Measurements from ENCODE around the gene PTPN3. TPM values are rescaled to one million over a fixed set of nuclear protein-coding genes. Genes with fewer than 3 reads are reported as not detected.
"Not testable (repeated sequence)": the region's sequence is repeated elsewhere in the genome, so short reads cannot be mapped to it uniquely, and the experiment has no call there.

The PTPN3 gene
- polyA plus RNA-seq, 1 donor = 37.5 TPM

GRCh38 chr9:109351032-109351431 lies 147.1 kb downstream of the PTPN3 start:
- WGBS (ENCODE audit: insufficient coverage, low lambda C conversion rate) = 87% methylated on average over 2 of the region's 5 CpGs
- Histone ChIP-seq H3K27ac (ENCODE audit: low read length) (no peak overlapping the region), H3K4me1 (ENCODE audit: control insufficient read depth, insufficient read depth, low read length) (peaks cover 20% of the 10 kb centered on the region), H3K4me3 (ENCODE audit: low read length) (no peak overlapping the region), H3K36me3 (ENCODE audit: control insufficient read depth, insufficient read depth, low read length) (no peaks in the 10 kb centered on the region), H3K9me3 (ENCODE audit: control insufficient read depth, low read depth, low read length) (no peaks in the 10 kb centered on the region), H3K27me3 (ENCODE audit: control insufficient read depth, insufficient read depth, low read length) (no peaks in the 10 kb centered on the region)
- no peak for DNase-seq

GRCh38 chr9:109349421-109349846 lies 148.7 kb downstream of the PTPN3 start:
- peak in 1 of 2 donors; percentile 40 for DNase-seq

GRCh38 chr9:109346904-109347303 lies 151.2 kb downstream of the PTPN3 start:
- DNase-seq = peak; percentile 75 to 86
- Histone ChIP-seq H3K27ac (ENCODE audit: low read length) (peak overlapping the region; percentile 96), H3K36me3 (ENCODE audit: control insufficient read depth, insufficient read depth, low read length) (no peaks in the 10 kb centered on the region), H3K27me3 (ENCODE audit: control insufficient read depth, insufficient read depth, low read length) (no peaks in the 10 kb centered on the region), H3K4me3 (ENCODE audit: low read length) (no peak overlapping the region), H3K4me1 (ENCODE audit: control insufficient read depth, insufficient read depth, low read length) (peaks cover 58% of the 10 kb centered on the region), H3K9me3 (ENCODE audit: control insufficient read depth, low read depth, low read length) (no peaks in the 10 kb centered on the region)
- WGBS (ENCODE audit: insufficient coverage, low lambda C conversion rate) = no CpG with 5 or more reads among the region's 3 CpGs

More at GRCh38 chr9:109349421-109349846, 148.7 kb downstream of the PTPN3 start:
- no peak overlapping the region for H3K4me3 ChIP-seq (ENCODE audit: low read length)
- H3K27ac ChIP-seq (ENCODE audit: low read length) = peak overlapping the region; percentile 41
- H3K36me3 ChIP-seq (ENCODE audit: control insufficient read depth, insufficient read depth, low read length) = no peaks in the 10 kb centered on the region
- no peaks in the 10 kb centered on the region for H3K27me3 ChIP-seq (ENCODE audit: control insufficient read depth, insufficient read depth, low read length)
- peaks cover 35% of the 10 kb centered on the region for H3K4me1 ChIP-seq (ENCODE audit: control insufficient read depth, insufficient read depth, low read length)
- H3K9me3 ChIP-seq (ENCODE audit: control insufficient read depth, low read depth, low read length) = no peaks in the 10 kb centered on the region

- Histone ChIP-seq H3K9me3 (ENCODE audit: control insufficient read depth, low read depth, low read length) (no peaks in the 10 kb centered on the region), H3K36me3 (ENCODE audit: control insufficient read depth, insufficient read depth, low read length) (no peaks in the 10 kb centered on the region), H3K27me3 (ENCODE audit: control insufficient read depth, insufficient read depth, low read length) (no peaks in the 10 kb centered on the region), H3K4me3 (ENCODE audit: low read length) (no peak overlapping the region), H3K4me1 (ENCODE audit: control insufficient read depth, insufficient read depth, low read length) (peaks cover 62% of the 10 kb centered on the region), H3K27ac (ENCODE audit: low read length) (peak overlapping the region; percentile 96)
- WGBS (ENCODE audit: insufficient coverage, low lambda C conversion rate) = no CpG with 5 or more reads among the region's 3 CpGs
- peak; percentile 67 to 79 for DNase-seq
Observed at GRCh38 chr9:109344866-109345265, 153.2 kb downstream of the PTPN3 start.

GRCh38 chr9:109342878-109343277 lies 155.2 kb downstream of the PTPN3 start:
- H3K27ac ChIP-seq (ENCODE audit: low read length) = peak overlapping the region; percentile 96
- DNase-seq = peak; percentile 76 to 91
- no CpG with 5 or more reads among the region's 4 CpGs for WGBS (ENCODE audit: insufficient coverage, low lambda C conversion rate)
- H3K4me3 ChIP-seq (ENCODE audit: low read length) = no peak overlapping the region
- no peaks in the 10 kb centered on the region for H3K36me3 ChIP-seq (ENCODE audit: control insufficient read depth, insufficient read depth, low read length)
- no peaks in the 10 kb centered on the region for H3K9me3 ChIP-seq (ENCODE audit: control insufficient read depth, low read depth, low read length)
- no peaks in the 10 kb centered on the region for H3K27me3 ChIP-seq (ENCODE audit: control insufficient read depth, insufficient read depth, low read length)
- peaks cover 58% of the 10 kb centered on the region for H3K4me1 ChIP-seq (ENCODE audit: control insufficient read depth, insufficient read depth, low read length)

- Histone ChIP-seq H3K4me1 (ENCODE audit: control insufficient read depth, insufficient read depth, low read length) (peaks cover 46% of the 10 kb centered on the region), H3K27me3 (ENCODE audit: control insufficient read depth, insufficient read depth, low read length) (no peaks in the 10 kb centered on the region), H3K36me3 (ENCODE audit: control insufficient read depth, insufficient read depth, low read length) (no peaks in the 10 kb centered on the region), H3K9me3 (ENCODE audit: control insufficient read depth, low read depth, low read length) (no peaks in the 10 kb centered on the region), H3K27ac (ENCODE audit: low read length) (no peak overlapping the region), H3K4me3 (ENCODE audit: low read length) (no peak overlapping the region)
- no peak for DNase-seq
- 60% methylated on average over 1 of the region's 6 CpGs for WGBS (ENCODE audit: insufficient coverage, low lambda C conversion rate)
Observed at GRCh38 chr9:109341561-109341960, 156.5 kb downstream of the PTPN3 start.

- WGBS (ENCODE audit: insufficient coverage, low lambda C conversion rate) = no CpG with 5 or more reads among the region's 7 CpGs
- not testable (repeated sequence) for H3K27me3 ChIP-seq (ENCODE audit: control insufficient read depth, insufficient read depth, low read length); H3K27ac ChIP-seq (ENCODE audit: low read length); H3K9me3 ChIP-seq (ENCODE audit: control insufficient read depth, low read depth, low read length); H3K4me3 ChIP-seq (ENCODE audit: low read length); DNase-seq; H3K36me3 ChIP-seq (ENCODE audit: control insufficient read depth, insufficient read depth, low read length)
- peaks cover 42% of the 10 kb centered on the region for H3K4me1 ChIP-seq (ENCODE audit: control insufficient read depth, insufficient read depth, low read length)
Observed at GRCh38 chr9:109340979-109341378, 157.1 kb downstream of the PTPN3 start.

GRCh38 chr9:109336409-109336808 lies 161.7 kb downstream of the PTPN3 start:
- Histone ChIP-seq H3K36me3 (ENCODE audit: control insufficient read depth, insufficient read depth, low read length) (no peaks in the 10 kb centered on the region), H3K27me3 (ENCODE audit: control insufficient read depth, insufficient read depth, low read length) (no peaks in the 10 kb centered on the region), H3K4me1 (ENCODE audit: control insufficient read depth, insufficient read depth, low read length) (peaks cover 2% of the 10 kb centered on the region), H3K9me3 (ENCODE audit: control insufficient read depth, low read depth, low read length) (no peaks in the 10 kb centered on the region), H3K4me3 (ENCODE audit: low read length) (no peak overlapping the region), H3K27ac (ENCODE audit: low read length) (peak overlapping the region; percentile 27)
- WGBS (ENCODE audit: insufficient coverage, low lambda C conversion rate) = no CpG with 5 or more reads among the region's 3 CpGs
- DNase-seq = no peak

GRCh38 chr9:109335929-109336328 lies 162.2 kb downstream of the PTPN3 start:
- no peaks in the 10 kb centered on the region for H3K36me3 ChIP-seq (ENCODE audit: control insufficient read depth, insufficient read depth, low read length)
- peaks cover 3% of the 10 kb centered on the region for H3K4me1 ChIP-seq (ENCODE audit: control insufficient read depth, insufficient read depth, low read length)
- no peak for DNase-seq
- H3K4me3 ChIP-seq (ENCODE audit: low read length) = no peak overlapping the region
- no peaks in the 10 kb centered on the region for H3K27me3 ChIP-seq (ENCODE audit: control insufficient read depth, insufficient read depth, low read length)
- no CpG with 5 or more reads among the region's 2 CpGs for WGBS (ENCODE audit: insufficient coverage, low lambda C conversion rate)
- peak overlapping the region; percentile 27 for H3K27ac ChIP-seq (ENCODE audit: low read length)
- H3K9me3 ChIP-seq (ENCODE audit: control insufficient read depth, low read depth, low read length) = no peaks in the 10 kb centered on the region

GRCh38 chr9:109335121-109335520 lies 163.0 kb downstream of the PTPN3 start:
- no CpG with 5 or more reads among the region's 7 CpGs for WGBS (ENCODE audit: insufficient coverage, low lambda C conversion rate)
- Histone ChIP-seq H3K27me3 (ENCODE audit: control insufficient read depth, insufficient read depth, low read length) (no peaks in the 10 kb centered on the region), H3K27ac (ENCODE audit: low read length) (no peak overlapping the region), H3K36me3 (ENCODE audit: control insufficient read depth, insufficient read depth, low read length) (no peaks in the 10 kb centered on the region), H3K4me1 (ENCODE audit: control insufficient read depth, insufficient read depth, low read length) (peaks cover 3% of the 10 kb centered on the region), H3K4me3 (ENCODE audit: low read length) (no peak overlapping the region), H3K9me3 (ENCODE audit: control insufficient read depth, low read depth, low read length) (no peaks in the 10 kb centered on the region)
- no peak for DNase-seq

GRCh38 chr9:109331353-109331752 lies 166.8 kb downstream of the PTPN3 start:
- no peaks in the 10 kb centered on the region for H3K27me3 ChIP-seq (ENCODE audit: control insufficient read depth, insufficient read depth, low read length)
- no CpG with 5 or more reads among the region's 5 CpGs for WGBS (ENCODE audit: insufficient coverage, low lambda C conversion rate)
- no peaks in the 10 kb centered on the region for H3K36me3 ChIP-seq (ENCODE audit: control insufficient read depth, insufficient read depth, low read length)
- no peak for DNase-seq
- no peak overlapping the region for H3K27ac ChIP-seq (ENCODE audit: low read length)
- H3K9me3 ChIP-seq (ENCODE audit: control insufficient read depth, low read depth, low read length) = no peaks in the 10 kb centered on the region
- no peak overlapping the region for H3K4me3 ChIP-seq (ENCODE audit: low read length)
- peaks cover 14% of the 10 kb centered on the region for H3K4me1 ChIP-seq (ENCODE audit: control insufficient read depth, insufficient read depth, low read length)

Data from large intestine (tissue), 3 donors.